ENCODE measurements around the gene LIN28B.

GRCh38 chr6:105043979-105044378 is 87.1 kb downstream of the LIN28B start:
- TF ChIP-seq CTCF (IDR thresholded peaks at IDR 0.05) (no peak), POLR2A (IDR thresholded peaks at IDR 0.05) (no peak)
